HG02798 (cell line): ENCODE data around the gene TCP10L.
"Not testable (repeated sequence)": the region's sequence is repeated elsewhere in the genome, so short reads cannot be mapped to it uniquely, and the experiment has no call there.

Experiments
- ATAC-seq: cut with Tn5 transposase; IDR thresholded peaks from one replicate; pipeline ENCODE4 v1.9.1; 2021; ENCODE audit warnings: mild to moderate bottlenecking; ENCODE audit not compliant: unreplicated experiment, poor library complexity

The TCP10L gene

DNA sequence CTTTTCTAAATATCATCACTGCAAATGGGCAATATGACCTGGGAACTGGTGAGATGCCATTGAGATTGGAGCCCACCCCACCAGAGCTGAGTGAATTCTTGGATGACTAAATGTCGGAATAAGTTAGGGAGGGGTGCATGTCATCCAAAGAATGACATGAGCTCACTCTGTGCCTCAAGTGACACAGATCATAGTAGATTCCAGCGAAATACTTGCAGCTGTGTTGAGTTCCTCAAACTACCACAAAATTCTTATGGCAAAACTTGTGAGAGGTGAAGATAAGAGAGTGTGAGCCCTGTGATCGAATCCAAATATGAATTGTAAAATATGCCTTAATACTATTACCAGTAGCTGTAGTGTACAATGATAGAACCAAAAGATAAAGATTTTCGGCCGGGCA, 2.3 kb upstream of the TCP10L start:
- ATAC-seq: no peak

DNA sequence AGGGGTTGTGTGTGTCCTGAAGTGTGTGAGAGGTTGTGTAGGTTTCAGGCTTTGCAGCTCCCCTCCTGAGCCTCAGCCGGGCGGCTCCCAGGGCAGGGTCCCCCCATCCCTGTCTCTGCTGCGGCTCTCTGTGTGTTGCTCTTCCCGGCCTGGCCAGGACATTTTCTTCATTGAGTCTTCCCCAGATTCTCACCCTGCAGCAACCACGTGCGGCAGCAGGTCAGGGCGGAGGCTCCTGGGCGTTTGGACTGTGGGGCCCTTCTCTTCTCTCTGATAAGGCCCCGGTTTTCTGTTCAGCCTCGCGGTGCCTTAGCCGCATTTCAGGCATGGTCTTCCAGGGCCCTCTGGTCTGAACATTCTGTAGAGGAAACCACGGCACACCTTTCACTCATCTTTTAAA, 1.8 kb upstream of the TCP10L start:
- ATAC-seq: no peak

DNA sequence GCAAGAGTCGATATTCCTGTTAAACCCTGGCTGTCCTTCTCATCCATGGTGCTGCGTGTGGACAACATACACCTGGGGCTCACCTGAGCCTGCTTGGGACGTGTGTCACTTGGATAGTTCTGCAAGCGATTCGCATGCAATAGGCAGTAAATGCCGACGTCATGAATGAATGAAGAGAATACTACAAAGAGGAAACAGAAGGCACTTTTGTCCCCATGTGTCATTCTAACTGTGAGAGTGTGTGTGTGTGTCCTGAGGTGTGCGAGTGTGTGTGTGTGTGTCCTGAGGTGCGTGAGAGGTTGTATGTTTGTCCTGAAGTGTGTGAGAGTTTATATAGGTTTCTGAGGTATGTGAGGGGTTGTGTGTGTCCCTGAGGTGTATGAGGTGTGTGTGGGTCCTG, 647 bp upstream of the TCP10L start:
- ATAC-seq: no peak

DNA sequence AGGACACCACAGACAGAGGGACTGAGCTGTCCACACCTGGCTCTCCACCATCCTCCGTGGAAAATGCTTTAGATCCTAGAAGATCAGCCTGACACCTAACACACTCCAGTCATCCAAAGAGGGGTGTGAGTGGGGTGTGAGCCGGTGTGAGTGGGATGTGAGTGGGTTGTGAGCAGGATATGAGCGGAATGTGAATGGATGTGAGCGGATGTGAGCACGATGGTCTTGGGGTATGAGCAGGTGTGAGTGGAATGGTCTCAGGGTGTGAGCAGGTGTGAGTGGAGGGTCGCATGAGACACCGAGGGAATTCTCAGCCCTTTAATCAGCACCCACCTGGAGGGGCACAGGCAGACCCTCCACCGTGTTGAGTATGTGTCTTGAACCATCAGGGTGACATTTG, 851 bp downstream of the TCP10L start:
- no peak for ATAC-seq

DNA sequence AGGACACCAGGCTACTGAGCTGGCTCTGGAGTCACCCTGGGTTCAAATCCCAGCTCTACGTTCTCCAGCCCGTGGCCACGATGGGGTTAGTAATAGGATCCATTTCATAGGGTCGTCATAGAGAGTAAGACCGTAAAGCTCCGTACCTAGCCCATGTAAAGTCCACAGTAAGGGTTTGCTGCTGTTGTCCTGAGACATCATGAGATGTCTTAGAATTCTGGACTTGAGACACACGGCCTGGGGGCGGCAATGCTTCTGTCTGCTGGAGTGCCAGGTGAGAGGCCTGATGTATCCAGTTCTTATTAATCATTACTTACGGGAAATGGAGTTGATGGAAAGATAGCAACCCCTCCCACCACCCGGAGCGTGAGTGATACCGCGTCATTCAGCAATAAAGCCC, 3.6 kb downstream of the TCP10L start:
- ATAC-seq: no peak

DNA sequence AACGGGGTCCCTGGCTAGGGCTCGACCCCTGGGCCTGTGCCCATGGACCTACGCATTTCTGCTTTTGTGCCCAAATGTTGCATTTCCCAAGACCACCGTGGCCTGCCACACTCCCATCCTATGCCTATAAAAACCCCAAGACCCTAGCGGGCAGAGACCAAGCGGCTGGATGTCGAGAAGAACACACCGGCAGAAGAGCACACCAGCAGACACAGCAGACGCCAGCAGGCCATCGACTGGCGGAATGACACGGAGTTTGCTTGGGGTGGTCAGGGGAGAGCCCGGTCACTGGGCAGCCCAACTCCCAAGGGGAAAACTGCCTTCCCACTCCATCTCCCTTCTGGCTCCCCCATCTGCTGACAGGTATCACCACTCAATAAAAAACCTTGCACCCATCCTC, 4.4 kb downstream of the TCP10L start:
- ATAC-seq: no peak

DNA sequence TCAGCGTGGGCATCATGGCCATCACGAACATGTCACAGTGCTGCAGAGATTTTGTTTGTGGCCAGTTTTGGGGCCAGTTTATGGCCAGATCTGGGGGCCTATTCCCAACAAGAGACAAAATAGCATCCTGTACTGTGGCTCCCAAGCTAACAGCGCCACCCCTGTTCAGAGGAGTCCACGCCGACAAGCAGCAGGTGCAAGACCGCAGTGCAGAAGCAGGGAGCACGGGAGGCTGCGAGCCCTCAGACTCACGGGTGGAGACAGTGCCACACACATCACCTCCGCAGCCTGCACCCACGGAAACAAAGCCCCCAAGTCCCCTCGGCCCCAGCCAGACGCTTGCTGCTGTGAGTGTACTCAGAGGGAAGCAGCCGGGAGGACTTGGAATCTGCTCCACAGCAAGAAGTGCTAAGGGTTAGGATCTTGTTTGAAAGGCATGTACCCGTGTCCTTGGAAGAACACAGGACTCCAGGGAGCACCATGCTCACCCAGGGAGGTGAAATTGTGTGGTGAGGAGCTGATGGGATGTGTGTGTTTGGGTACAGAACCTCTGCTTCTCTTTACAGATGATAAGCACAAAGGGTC, 7.1 kb downstream of the TCP10L start:
- ATAC-seq: no peak

DNA sequence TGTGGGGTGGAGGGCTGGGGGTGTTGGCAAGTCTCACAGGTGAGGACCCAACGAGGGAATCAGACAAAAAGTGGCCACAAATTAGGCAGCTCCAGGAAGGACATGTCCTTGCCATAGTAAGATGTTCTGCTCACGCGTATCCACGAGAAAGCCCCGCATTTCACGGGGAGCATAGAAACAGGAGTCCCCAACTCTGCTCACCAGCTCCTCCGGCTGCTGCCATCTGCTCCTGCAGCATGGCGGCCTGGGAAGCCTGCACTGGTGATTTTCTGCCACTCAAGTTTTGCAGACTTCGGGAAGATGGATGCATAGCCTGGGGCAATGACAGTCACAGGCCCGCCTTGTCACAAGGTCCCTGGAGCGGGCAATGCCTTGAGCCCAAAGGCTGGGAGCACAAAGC, 9.3 kb downstream of the TCP10L start:
- no peak for ATAC-seq

DNA sequence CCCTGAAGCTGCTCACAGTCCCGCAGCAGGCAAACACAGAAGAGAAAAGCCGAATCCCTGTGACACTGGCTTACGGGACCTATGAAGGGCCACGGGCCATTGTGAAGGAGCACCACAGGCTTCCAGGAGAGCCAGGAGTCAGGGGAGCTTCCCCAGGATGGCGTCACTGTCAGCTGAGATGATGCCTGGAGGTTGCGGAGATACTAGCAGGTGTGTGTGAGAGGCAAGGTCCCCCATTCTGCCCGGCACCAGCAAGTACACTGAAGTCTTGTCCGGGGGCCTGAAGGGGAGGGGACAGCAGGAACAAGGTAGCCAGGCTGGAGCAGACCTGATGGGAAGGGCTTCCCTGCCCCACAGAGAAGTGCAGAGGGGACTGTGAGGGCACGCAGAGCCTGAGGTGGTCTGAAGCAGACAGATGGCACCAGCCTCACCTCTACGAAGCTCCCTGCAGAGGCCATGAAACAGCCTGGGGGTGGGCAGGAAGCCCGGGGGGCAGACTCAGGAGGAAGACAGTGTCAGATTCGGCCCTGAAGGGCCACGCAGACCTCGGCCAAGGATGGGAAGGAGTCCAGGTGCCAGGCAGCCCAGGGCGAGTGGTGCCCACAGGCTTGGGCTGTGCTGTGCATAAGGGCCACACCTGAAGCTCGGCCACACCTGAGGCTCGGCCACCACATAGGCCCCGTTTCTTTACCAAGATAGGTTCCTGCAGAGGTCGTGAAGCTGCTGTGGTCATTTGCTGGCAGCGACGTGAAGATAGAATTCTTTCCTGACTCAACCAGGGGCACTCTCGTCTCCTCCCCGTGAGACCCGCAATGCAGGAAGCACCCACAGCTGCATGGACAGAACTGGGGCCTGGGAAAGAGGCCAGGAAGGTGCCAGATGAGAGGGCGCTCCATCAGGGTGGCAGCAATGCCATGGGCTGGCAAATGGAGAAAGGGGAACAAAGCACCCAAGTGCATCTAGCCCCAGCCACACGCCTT, 10.1 kb downstream of the TCP10L start:
- no peak for ATAC-seq

DNA sequence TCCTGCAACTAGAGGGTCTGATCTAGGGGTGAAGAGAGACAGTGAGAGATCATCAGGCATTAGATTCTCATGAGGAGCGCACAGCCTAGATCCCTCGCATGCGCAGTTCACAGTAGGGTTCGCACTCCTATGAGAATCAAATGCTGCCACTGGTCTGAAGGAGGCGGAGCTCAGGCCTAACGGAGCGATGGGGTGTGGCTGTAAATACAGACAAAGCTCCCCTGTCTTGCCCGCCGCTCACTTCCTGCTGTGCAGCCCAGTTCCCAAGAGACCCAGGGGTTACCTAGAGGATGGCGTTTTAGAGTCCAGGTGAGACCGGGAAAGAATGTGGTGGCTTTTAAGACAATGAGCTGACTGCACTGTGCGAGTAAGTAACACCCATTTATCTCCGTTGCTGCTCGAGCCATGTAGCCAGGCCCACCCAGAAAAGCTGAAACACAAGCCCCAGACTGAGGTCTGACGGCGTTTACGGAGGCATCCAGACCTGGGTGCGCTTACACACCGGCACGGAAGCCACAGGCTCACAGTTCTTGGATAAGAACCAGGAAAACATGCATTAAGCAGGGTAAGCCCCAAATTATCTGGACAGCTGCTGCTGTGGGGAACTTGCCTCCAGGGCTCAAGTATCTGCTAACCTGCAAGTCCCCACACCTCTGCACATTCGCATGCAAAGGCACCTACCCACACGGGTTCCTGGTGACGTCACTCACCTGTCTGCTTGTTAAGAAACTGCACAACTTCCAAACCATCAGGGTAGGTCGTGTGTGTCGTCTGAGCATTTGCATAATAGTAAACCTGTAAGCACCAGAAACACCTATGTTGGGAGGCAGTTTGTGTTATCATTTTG, 12.5 kb downstream of the TCP10L start:
- no peak for ATAC-seq

DNA sequence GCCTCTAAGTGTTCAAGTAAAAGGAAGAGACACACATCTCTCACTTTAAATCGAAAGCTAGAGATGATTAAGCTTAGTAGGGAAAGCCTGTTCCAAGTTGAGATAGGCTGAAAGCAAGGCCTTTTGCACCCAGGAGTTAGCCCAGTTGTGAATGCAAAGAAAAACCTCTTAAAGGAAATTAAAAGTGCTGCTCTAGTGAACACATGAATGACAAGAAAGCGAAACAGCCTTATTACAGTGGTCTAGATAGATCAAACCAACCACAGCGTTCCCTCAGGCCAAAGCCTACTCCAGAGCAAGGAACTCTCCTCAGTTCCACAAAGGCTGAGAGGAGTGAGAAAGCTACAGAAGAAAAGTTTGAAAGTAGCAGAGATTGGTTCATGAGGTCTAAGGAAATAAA, 14.9 kb downstream of the TCP10L start:
- ATAC-seq: no peak

DNA sequence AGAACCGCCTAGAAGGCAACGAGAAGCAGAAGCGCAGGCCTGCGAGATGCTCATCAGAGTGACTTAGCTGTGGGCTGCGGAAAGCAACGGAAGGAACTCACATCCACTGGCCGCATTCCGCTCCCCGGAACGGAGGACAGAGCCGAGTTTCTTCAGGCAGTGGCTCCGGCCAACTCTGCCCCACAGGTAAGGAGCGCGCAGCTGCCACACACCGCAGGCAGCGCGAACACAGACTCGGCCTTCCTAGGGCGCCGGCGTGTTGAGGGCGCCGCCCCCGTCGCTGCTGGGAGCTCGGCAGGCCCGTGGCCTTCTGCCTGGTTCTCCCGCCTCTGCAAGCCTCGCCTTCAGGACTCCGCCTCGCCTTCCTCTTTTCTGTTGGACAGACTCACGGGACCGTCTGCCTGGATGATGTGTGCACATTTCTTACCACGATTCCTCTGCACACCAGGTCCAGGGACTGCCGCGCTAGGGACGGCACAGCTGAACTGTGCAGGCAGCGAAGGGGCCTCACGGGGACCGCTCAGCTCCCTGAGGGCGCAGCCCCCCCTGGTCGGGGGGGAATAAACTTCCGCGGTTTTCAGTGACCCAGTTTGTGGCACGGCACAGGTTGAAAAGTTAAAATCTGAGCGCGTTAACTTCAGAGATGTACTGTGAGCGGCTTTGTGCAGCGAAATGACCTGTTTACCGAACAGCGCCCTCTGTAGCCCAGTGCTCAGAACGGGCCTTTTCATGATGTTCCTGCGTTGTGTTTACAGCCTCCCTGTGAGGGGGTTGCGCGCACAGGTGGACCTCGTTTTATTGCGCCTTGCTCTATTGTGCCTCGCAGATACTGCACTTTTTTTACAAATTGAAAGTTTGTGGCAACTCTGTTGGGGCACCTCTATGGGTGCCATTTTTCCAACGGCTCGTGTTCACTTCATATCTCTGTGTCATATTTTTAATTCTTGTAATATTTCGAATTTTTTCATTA, 15.8 kb downstream of the TCP10L start:
- ATAC-seq: peak; percentile 84

DNA sequence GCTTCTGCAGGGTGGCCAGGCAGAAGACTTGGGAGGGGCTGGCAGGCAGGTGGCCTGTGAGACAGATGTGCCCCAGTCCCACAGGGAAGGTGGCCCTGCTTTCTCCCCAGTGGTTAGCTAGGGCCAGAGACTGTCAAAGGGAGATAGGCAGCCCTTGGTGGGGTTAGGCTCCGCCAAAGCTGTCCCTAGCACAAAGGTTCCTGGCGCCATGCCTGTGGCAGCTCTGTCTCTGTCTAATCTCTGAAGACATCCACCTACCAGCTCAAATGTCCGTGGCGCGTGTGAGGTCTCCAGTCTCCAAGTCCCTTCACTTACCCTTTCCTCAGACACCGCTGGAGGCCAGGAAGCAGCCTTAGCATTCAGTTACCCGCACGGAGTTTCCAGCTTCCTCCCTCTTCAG, 17.7 kb downstream of the TCP10L start:
- no peak for ATAC-seq

DNA sequence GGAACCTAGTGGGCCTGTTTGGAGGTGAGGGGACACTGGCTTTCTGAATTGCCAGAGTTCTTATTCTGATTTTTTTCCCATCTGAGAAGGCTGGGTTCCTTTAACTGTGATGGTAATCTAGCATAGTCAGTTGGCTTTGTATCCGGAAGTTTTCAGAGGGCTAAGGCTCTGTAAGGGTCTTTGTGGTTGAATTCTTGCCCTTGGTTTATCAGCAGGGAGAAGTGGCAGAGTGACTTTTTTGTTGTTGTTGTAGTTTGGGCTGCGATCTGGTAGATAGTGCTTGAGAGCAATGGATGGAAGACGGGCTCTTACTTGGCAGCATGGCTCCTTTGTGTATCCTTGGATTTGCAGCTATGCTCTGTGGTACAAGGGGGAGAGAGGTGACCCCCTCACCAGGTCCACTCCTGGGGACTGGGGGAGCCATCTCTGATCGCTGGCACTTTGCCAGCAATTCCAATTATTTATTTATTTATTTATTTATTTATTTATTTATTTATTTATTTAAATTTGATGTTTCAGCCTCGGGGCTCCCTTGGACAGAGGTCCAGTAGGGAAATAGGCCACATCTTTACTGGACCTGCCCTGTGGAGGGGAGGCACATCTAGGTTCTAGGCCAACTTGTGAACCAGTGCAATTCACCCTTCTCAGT, 18.5 kb downstream of the TCP10L start:
- no peak for ATAC-seq

DNA sequence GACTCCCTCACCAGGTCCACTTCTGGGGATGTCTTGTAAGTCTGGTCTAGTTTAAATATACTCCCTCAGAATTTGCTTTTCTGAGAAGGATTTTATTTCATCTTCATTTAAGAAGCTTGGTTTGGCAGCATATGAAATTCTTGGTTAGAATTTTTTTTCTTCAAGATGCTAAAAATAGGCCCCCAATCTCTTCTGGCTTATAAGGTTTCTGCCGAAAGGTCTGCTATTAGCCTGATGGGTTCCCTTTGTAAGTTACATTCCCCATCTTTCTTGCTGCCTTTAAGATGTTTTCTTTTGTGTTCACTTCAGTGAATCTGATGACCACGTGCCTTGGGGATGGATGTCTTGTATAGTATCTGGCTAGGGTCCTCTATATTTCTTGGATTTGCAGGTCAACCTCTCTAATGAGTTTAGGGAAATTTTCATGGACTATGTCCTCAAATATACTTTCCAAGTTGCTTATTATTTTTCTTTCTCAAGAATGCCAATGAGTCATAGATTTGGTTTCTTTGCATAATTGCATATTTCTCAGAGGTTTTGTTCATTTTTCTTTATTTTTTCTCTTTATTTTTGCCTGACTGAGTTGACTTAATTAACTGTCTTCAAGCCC, 19.4 kb downstream of the TCP10L start:
- ATAC-seq: no peak

DNA sequence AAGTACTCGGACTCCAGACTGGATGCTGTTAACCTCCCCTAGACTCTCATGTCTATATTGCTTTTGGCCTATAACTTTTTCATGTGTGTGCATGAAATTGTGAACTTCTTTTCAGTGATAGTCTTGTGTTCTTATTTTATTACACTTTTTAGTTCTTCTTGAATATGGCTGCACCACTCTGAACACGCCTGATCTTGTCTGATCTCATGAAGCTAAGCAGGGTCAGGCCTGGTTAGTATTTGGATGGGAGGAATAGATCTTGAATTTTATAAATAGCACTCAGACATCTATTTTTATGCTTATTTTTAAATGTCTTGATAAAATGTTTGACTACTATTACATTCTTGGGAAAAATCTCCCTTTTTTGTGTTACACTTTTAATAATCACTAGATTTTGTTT, 22.4 kb downstream of the TCP10L start:
- ATAC-seq: no peak

DNA sequence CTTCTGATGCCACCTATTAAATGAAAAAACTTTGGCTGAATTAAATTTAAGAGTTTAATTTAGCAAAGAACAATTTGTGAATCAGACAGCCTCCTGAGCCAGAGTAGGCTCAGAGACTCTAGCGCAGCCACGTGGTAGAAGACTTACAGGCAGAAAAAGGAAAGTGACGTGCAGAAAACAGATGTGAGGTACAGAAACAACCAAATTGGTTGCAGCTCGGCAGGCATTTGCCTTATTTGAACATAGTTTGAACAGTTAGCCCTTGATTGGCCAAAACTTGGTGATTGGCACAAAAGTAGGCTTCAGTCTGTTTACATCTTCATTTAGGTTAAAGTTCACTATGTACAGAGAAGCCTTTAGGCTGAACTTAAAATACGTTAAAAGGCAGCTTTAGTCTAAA, 22.9 kb downstream of the TCP10L start:
- ATAC-seq: no peak

DNA sequence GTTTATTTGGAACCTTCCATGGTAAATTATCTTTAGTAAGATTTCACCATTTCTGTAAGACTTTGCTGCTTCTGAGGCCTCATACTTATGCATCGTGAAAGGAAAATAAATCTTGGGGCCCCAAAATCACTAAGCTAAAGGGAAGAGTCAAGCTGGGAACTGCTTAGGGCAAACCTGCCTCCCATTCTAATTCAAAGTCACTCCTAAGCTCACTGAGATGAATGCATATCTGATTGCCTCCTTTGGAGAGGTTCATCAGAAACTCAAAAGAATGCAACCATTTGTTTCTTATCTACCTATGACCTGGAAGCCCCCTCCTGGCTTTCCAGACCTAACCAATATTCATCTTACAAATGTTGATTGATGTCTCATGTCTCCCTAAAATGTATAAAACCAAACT, 23.8 kb downstream of the TCP10L start:
- ATAC-seq: not testable (repeated sequence)

DNA sequence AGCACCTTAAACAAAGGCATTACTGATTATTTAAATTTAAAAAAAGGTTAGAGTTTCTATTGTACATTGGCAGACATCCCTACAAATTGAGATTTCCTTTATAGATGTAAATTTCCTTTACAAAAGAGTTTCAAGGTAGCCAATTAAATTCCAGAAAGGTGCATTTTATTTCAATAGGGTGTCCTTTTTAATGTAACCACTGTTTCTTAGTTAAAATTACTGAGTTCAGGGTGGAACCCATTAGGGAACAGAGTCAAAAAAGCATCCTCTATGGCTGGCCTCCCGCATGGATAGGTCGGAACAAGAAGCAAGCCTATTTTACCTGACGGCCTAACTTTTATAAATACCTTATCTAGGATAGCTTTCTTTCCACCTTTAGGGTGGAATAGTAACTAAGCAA, 24.4 kb downstream of the TCP10L start:
- no peak for ATAC-seq
